Loucy (cell line): ENCODE data around the gene SLC35F3.

Experiments
- CTCF ChIP-seq: fragments of 200-600 bp; sonication (generic); conservative IDR thresholded peaks from 2 replicates; pipeline ENCODE4 v1.5.1; 2014; ENCODE audit warnings: mild to moderate bottlenecking, antibody characterized with exemption, low read length
- EZH2phosphoT487 ChIP-seq: fragments of 200-600 bp; IDR thresholded peaks from 2 replicates; pipeline ENCODE4 v1.6.1; 2018; ENCODE audit warnings: antibody characterized with exemption, mild to moderate bottlenecking, moderate library complexity, borderline replicate concordance

GRCh38 chr1:233936422-233936821 lies 31.9 kb downstream of the SLC35F3 start:
- TF ChIP-seq CTCF (no peak), EZH2phosphoT487 (no peak)
